Trophoblast cell (in vitro differentiated cells and primary cell): ENCODE results near the gene OTUD6A.

Experiments used
- DNase-seq, 2 donors: peaks; one replicate each; pipeline ENCODE4 v3.0.0-alpha.2; 2016
- H2AFZ ChIP-seq: 2 replicates; pipeline ENCODE4 v1.6.1; 2013; ENCODE audit warnings: low read length, moderate library complexity, mild to moderate bottlenecking; ENCODE audit not compliant: insufficient read depth, poor library complexity
- H2AK5ac ChIP-seq: 2 replicates; pipeline ENCODE4 v1.6.1; 2013; ENCODE audit warnings: mild to moderate bottlenecking, low read length
- H2BK120ac ChIP-seq: 2 replicates; pipeline ENCODE4 v1.6.1; 2013; ENCODE audit warnings: low read length, mild to moderate bottlenecking, moderate library complexity; ENCODE audit not compliant: insufficient read depth, poor library complexity
- H2BK12ac ChIP-seq: 2 replicates; pipeline ENCODE4 v1.6.1; 2013; ENCODE audit warnings: mild to moderate bottlenecking, low read length, moderate library complexity
- H2BK5ac ChIP-seq: 2 replicates; pipeline ENCODE4 v1.6.1; 2013; ENCODE audit warnings: low read length, low read depth, moderate library complexity, mild to moderate bottlenecking; ENCODE audit not compliant: poor library complexity
- H3K14ac ChIP-seq: 2 replicates; pipeline ENCODE4 v1.6.1; 2013; ENCODE audit warnings: mild to moderate bottlenecking, low read length
- H3K18ac ChIP-seq: 2 replicates; pipeline ENCODE4 v1.6.1; 2013; ENCODE audit warnings: mild to moderate bottlenecking, low read length
- H3K23ac ChIP-seq: 2 replicates; pipeline ENCODE4 v1.6.1; 2013; ENCODE audit warnings: low read length
- H3K27ac ChIP-seq: 2 replicates; pipeline ENCODE4 v1.5.1; 2013; ENCODE audit warnings: low read depth, mild to moderate bottlenecking, inconsistent platforms, low read length, moderate library complexity
- H3K27me3 ChIP-seq: 2 replicates; pipeline ENCODE4 v1.6.1; 2013; ENCODE audit warnings: inconsistent platforms, mild to moderate bottlenecking, low read length, moderate library complexity; ENCODE audit not compliant: insufficient read depth
- H3K36me3 ChIP-seq, 2 experiments: 1 replicate in 1 of 2; 2 replicates in 1 of 2; pipeline ENCODE4 v1.6.1; 2013; ENCODE audit warnings: low read length in 2 of 2, mild to moderate bottlenecking in 2 of 2, moderate library complexity in 1 of 2; ENCODE audit not compliant: insufficient read depth in 2 of 2, control insufficient read depth in 1 of 2
- H3K4ac ChIP-seq: 2 replicates; pipeline ENCODE4 v1.6.1; 2013; ENCODE audit warnings: low read depth, mild to moderate bottlenecking, low read length, moderate library complexity
- H3K4me1 ChIP-seq, 2 experiments: 1 replicate in 1 of 2; 2 replicates in 1 of 2; pipeline ENCODE4 v1.6.1; 2013; ENCODE audit warnings: low read length in 2 of 2, mild to moderate bottlenecking in 2 of 2, moderate library complexity in 1 of 2; ENCODE audit not compliant: insufficient read depth in 2 of 2, control insufficient read depth in 1 of 2
- H3K4me2 ChIP-seq: 2 replicates; pipeline ENCODE4 v1.6.1; 2013; ENCODE audit warnings: inconsistent platforms, mild to moderate bottlenecking, low read length, moderate library complexity
- H3K4me3 ChIP-seq: 2 replicates; pipeline ENCODE4 v1.5.1; 2013; ENCODE audit warnings: mild to moderate bottlenecking, low read depth, low read length, inconsistent platforms
- H3K79me1 ChIP-seq: one replicate; pipeline ENCODE4 v1.6.1; 2013; ENCODE audit warnings: low read length
- H3K79me2 ChIP-seq: 2 replicates; pipeline ENCODE4 v1.6.1; 2013; ENCODE audit warnings: low read length, mild to moderate bottlenecking; ENCODE audit not compliant: control insufficient read depth, insufficient read depth, poor library complexity
- H3K9ac ChIP-seq: 2 replicates; pipeline ENCODE4 v1.6.1; 2013; ENCODE audit warnings: mild to moderate bottlenecking, low read length
- H3K9me3 ChIP-seq: 2 replicates; pipeline ENCODE4 v1.6.1; 2013; ENCODE audit warnings: low read depth, mild to moderate bottlenecking, control low read depth, inconsistent platforms, low read length; ENCODE audit not compliant: insufficient read depth
- H4K12ac ChIP-seq: 2 replicates; pipeline ENCODE4 v1.6.1; 2013; ENCODE audit warnings: low read depth, mild to moderate bottlenecking, low read length, moderate library complexity
- H4K8ac ChIP-seq: 2 replicates; pipeline ENCODE4 v1.6.1; 2013; ENCODE audit warnings: low read depth, mild to moderate bottlenecking, low read length, moderate library complexity
- H4K91ac ChIP-seq: one replicate; pipeline ENCODE4 v1.6.1; 2013; ENCODE audit warnings: low read depth, mild to moderate bottlenecking, low read length, moderate library complexity
- WGBS: extraction: QIAGEN DNeasy Blood & Tissue Kit; methylation state at CpG from one replicate; pipeline ENCODE4 v1.1.7; 2013; ENCODE audit warnings: missing lambda C conversion rate; ENCODE audit not compliant: insufficient read length, insufficient coverage; ENCODE audit errors: extremely low coverage; 5-methylcytosine and 5-hydroxymethylcytosine counted together

OTUD6A gene

DNA sequence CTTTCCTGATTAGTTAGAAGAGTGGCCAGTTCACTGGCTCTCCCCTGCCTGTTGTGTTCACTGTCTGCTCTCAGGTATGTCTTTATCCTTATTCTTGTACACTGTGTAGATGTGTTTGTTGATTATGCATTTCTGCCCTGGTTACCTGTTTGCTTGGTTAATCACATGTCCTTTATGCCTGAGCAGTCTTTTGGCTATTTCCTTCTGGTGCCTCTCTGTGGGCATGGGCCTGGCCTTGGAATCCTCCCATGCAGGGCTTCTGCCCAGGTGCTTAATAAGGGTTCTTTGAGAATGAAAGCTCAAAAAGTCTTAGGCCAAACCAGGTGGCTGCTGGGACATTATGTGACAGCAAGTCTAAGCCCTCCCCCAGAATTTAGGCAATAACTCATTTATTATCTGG, 26.5 kb downstream of the OTUD6A start:
- Histone ChIP-seq H2BK12ac (no peak overlapping the region), H2AK5ac (no peak overlapping the region), H2AFZ (no peak overlapping the region), H3K36me3 (no peaks in the 10 kb centered on the region), H3K9ac (no peak overlapping the region), H3K27ac (no peak overlapping the region), H3K4me2 (no peak overlapping the region), H3K23ac (no peak overlapping the region), H2BK120ac (no peak overlapping the region), H3K9me3 (no peaks in the 10 kb centered on the region), H3K27me3 (no peaks in the 10 kb centered on the region), H4K12ac (no peak overlapping the region), H3K79me2 (no peaks in the 10 kb centered on the region), H3K79me1 (no peaks in the 10 kb centered on the region), H3K4ac (no peak overlapping the region), H3K14ac (no peak overlapping the region), H3K4me1 (no peaks in the 10 kb centered on the region), H3K4me3 (no peak overlapping the region), H4K91ac (no peak overlapping the region), H3K18ac (no peak overlapping the region), H2BK5ac (no peak overlapping the region), H4K8ac (no peak overlapping the region)
- peak in 1 of 2 donors; percentile 32 for DNase-seq

DNA sequence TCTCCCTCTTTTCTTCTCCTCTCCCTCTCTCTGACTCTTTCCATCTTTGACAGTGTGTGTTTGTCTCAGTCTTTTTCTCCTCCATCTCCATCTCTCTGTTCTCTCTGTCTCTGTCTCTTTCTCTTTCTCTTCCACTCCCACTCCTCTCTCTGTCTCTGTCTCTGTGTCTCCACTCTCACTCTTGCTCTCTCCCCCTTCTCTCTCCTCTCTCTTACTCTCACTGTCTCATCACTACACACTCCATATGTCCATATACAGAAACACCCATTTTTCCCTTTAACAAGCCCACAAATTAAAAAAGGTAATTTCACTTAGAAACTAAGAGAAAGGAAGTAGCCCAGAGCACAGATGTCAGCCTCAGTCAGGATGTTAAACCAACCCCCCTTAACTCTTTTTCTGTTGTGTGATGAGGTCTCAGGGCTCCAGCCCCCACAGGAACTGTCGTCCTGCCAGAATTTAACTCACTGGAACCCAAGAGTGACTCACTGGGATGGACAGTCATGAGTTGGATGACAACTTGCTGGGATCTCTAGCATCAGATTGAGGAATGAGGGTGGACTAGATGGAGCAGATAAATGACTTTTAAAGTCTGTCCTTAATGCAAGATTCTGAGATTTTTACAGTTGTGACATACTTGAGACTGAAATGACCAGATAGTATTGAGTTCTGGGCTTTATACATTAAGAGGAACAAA, 27.5 kb downstream of the OTUD6A start:
- Histone ChIP-seq H3K79me2 (no peaks in the 10 kb centered on the region), H3K4me1 (no peaks in the 10 kb centered on the region), H3K4ac (no peak overlapping the region), H2AK5ac (no peak overlapping the region), H2BK120ac (no peak overlapping the region), H3K36me3 (no peaks in the 10 kb centered on the region), H3K79me1 (no peaks in the 10 kb centered on the region), H3K14ac (no peak overlapping the region), H3K23ac (no peak overlapping the region), H3K18ac (no peak overlapping the region), H3K27ac (no peak overlapping the region), H2BK12ac (no peak overlapping the region), H3K9me3 (no peaks in the 10 kb centered on the region), H2AFZ (no peak overlapping the region), H3K4me2 (no peak overlapping the region), H2BK5ac (no peak overlapping the region), H4K91ac (no peak overlapping the region), H4K8ac (no peak overlapping the region), H3K27me3 (no peaks in the 10 kb centered on the region), H4K12ac (no peak overlapping the region), H3K9ac (no peak overlapping the region), H3K4me3 (no peak overlapping the region)
- DNase-seq = peak in 1 of 2 donors; percentile 63
- no CpG with 5 or more reads among the region's 1 CpG for WGBS

DNA sequence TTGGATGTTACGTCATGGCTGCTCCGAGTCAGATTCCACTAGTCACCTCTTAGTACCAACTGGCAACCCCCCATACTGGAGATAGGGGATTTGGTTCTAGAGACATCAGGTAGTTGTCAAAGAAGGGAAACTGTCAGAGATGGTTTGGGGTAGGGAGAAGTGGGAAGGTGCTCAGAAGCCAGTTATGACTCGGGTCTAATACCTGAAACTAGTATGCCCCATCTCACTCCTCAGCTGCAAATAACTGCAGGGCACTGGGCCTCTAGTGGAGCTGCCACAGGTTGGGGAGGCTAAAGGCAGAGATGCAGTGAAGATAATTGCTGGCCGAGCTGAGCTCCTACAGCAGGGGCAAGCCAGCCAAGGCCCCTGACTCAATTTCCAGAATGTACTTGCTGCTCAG, 30.0 kb downstream of the OTUD6A start:
- Histone ChIP-seq H2AFZ (no peak overlapping the region), H3K9me3 (no peaks in the 10 kb centered on the region), H2BK5ac (no peak overlapping the region), H3K36me3 (no peaks in the 10 kb centered on the region), H2BK120ac (no peak overlapping the region), H3K4me2 (no peak overlapping the region), H2BK12ac (no peak overlapping the region), H4K8ac (no peak overlapping the region), H4K12ac (no peak overlapping the region), H3K4ac (no peak overlapping the region), H4K91ac (no peak overlapping the region), H3K18ac (no peak overlapping the region), H3K4me1 (no peaks in the 10 kb centered on the region), H3K79me2 (no peaks in the 10 kb centered on the region), H3K23ac (no peak overlapping the region), H3K79me1 (no peaks in the 10 kb centered on the region), H3K27ac (no peak overlapping the region), H2AK5ac (no peak overlapping the region), H3K27me3 (no peaks in the 10 kb centered on the region), H3K14ac (no peak overlapping the region), H3K4me3 (no peak overlapping the region), H3K9ac (no peak overlapping the region)
- WGBS = no CpG with 5 or more reads among the region's 4 CpGs
- no peak for DNase-seq

DNA sequence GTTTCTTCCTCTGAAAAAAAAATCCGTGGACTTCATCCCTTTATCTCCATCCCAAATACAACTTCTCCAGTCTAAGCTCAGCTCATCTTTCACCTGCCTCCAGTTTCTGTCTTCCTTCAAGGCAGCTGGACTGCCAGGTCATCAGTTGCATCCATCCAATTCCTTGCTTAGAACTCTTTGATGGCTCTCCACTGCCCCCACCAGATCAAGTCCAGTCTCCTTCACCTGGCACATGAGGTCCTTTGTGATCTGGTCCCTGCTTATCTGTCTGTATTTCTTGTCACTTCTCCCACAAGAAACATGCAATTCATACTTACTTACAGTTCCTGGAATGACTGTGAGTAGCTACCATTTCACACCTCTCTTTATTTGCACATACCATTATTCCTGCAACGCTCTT, 33.8 kb downstream of the OTUD6A start:
- Histone ChIP-seq H4K91ac (no peak overlapping the region), H3K23ac (no peak overlapping the region), H3K4ac (no peak overlapping the region), H4K8ac (no peak overlapping the region), H3K9ac (no peak overlapping the region), H3K4me2 (no peak overlapping the region), H4K12ac (no peak overlapping the region), H3K79me2 (no peaks in the 10 kb centered on the region), H3K4me3 (no peak overlapping the region), H2AK5ac (no peak overlapping the region), H2AFZ (no peak overlapping the region), H3K27me3 (no peaks in the 10 kb centered on the region), H2BK120ac (no peak overlapping the region), H3K27ac (no peak overlapping the region), H3K9me3 (no peaks in the 10 kb centered on the region), H2BK12ac (no peak overlapping the region), H3K36me3 (no peaks in the 10 kb centered on the region), H3K4me1 (no peaks in the 10 kb centered on the region), H2BK5ac (no peak overlapping the region), H3K18ac (no peak overlapping the region), H3K79me1 (no peaks in the 10 kb centered on the region), H3K14ac (no peak overlapping the region)
- WGBS = no CpG with 5 or more reads among the region's 2 CpGs
- no peak for DNase-seq
